ENCODE measurements around the gene AVPR1B.
"Not testable (repeated sequence)": the region's sequence is repeated elsewhere in the genome, so short reads cannot be mapped to it uniquely, and the experiment has no call there.

Gene AVPR1B

DNA sequence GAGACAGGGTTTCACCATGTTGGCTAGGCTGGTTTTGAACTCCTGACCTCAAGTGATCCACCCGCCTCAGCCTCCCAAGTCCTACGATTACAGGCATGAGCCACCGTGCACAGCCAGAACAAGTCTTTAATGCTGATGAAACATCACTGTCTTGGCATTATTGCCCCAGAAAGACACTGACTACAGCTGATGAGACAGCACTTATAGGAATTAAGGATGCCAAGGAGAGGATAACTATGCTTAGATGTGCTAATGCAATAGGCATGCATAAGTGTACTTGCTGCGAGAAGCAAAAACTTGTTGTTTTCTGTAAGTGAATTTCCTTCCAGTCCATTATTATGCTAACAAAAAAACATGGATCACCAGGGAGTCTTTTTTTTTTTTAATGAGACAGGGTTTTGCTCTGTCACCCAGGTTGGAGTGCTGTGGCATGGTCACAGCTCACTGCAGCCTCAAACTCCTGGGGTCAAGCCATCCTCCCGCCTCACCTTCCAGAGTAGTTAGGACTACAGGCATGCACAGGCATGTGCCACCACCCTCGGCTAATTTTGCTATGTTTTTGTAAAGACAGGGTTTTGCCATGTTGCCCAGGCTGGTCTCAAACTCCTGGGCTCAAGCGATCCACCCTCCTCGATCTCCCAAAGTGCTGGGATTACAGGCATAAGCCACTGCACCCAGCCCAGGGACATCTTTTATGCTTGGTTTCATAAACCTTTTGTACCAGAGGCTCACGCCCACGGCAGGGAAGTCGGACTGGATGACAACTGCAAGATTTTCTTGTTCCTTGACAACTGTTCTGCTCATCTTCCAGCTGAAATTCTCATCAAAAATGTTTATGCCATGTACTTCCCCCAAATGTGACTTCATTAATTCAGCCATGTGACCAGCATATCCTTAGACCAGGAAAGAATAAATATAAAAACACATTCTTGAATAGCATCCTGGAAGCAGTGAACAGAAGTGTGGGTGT is 41.1 kb downstream of the AVPR1B start:
- H3K4me3 ChIP-seq (ENCODE audit: low read depth in 1 of 2, low read length in 2 of 2), result no peak overlapping the region
- no peaks in the 10 kb centered on the region for H3K9me3 ChIP-seq (ENCODE audit: control insufficient read depth in 1 of 2, low read length in 2 of 2)
- no peaks in the 10 kb centered on the region for H3K36me3 ChIP-seq (ENCODE audit: control insufficient read depth in 1 of 2, insufficient read depth in 2 of 2, low read length in 2 of 2)
- H3K27ac ChIP-seq (ENCODE audit: low read length), result no peak overlapping the region
- no peaks in the 10 kb centered on the region for H3K27me3 ChIP-seq (ENCODE audit: low read depth, low read length)
- no peaks in the 10 kb centered on the region for H3K4me1 ChIP-seq (ENCODE audit: control insufficient read depth in 1 of 2, insufficient read depth in 2 of 2, low read length in 2 of 2)

DNA sequence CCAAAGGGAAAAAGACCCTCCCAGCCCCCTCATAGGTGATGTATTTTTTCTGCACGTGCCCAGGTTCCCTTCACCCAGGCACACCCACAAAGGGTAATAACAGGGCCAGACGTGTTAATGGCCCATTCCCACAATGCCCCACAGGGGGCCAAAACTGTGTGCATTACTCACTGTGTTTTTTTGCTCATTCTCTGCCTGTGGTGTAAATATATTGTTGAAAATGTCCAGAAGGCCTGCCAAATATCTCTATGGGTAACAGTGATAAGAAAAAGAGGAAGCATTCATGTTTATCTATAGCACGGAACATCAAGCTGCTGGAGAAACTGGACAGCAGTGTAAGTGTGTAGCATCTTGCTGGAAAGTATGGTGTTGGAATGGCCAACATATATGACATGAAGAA is 42.3 kb downstream of the AVPR1B start:
- Histone ChIP-seq H3K36me3 (ENCODE audit: control insufficient read depth in 1 of 2, insufficient read depth in 2 of 2, low read length in 2 of 2) (no peaks in the 10 kb centered on the region), H3K4me3 (ENCODE audit: low read depth in 1 of 2, low read length in 2 of 2) (no peak overlapping the region), H3K9me3 (ENCODE audit: control insufficient read depth in 1 of 2, low read length in 2 of 2) (no peaks in the 10 kb centered on the region), H3K27me3 (ENCODE audit: low read depth, low read length) (no peaks in the 10 kb centered on the region), H3K27ac (ENCODE audit: low read length) (no peak overlapping the region), H3K4me1 (ENCODE audit: control insufficient read depth in 1 of 2, insufficient read depth in 2 of 2, low read length in 2 of 2) (no peaks in the 10 kb centered on the region)

DNA sequence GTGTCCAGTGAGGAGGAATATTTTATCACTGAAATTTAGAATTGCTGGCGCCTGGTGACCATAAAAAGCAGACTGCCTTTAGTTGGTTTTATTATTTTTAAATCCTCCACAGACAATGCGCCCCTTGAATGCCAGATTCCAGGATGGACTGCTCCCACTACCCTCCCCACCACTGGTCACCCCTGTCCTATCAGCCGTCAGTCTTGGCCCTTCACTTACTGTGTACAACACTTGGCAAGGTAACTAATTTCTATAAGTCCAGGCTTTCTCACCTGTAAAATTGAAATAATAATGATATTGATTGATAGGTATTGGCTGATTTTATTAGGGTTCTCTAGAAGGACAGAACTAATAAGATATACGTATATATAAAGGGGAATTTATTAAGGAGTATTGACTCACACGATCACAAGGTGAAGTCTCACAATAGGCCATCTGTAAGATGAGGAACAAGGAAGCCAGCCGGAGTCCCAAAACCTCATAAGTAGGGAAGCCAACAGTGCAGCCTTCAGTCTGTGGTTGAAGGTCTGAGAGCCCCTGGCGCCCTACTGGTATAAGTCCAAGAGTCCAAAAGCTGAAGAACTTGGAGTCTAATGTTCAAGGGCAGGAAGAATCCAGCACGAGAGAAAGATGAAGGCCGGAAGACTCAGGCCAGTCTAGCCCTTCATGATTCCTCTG is 46.4 kb downstream of the AVPR1B start:
- Histone ChIP-seq H3K4me1 (ENCODE audit: control insufficient read depth in 1 of 2, insufficient read depth in 2 of 2, low read length in 2 of 2) (no peaks in the 10 kb centered on the region), H3K9me3 (ENCODE audit: control insufficient read depth in 1 of 2, low read length in 2 of 2) (no peaks in the 10 kb centered on the region), H3K27ac (ENCODE audit: low read length) (no peak overlapping the region), H3K36me3 (ENCODE audit: control insufficient read depth in 1 of 2, insufficient read depth in 2 of 2, low read length in 2 of 2) (no peaks in the 10 kb centered on the region), H3K4me3 (ENCODE audit: low read depth in 1 of 2, low read length in 2 of 2) (no peak overlapping the region), H3K27me3 (ENCODE audit: low read depth, low read length) (no peaks in the 10 kb centered on the region)

DNA sequence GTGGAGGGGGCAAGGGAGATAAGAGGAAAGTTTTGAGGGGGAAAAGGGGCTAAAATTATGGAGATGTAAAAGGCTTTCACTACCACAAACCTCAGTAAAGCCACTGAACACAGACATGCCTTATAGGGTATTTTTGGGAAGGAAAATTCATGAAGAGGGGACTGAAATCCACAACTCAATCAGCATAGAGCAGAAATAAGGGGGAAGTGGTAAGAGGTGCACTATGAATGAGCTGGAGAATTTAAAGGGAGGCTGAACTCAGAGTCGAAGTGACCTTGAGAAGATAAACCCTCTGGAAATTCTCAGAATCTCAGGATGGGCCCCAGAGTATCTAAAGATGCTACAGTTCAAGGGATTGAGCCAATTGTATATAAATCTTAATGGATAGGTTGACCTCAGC is 48.9 kb downstream of the AVPR1B start:
- no peaks in the 10 kb centered on the region for H3K4me1 ChIP-seq (ENCODE audit: control insufficient read depth in 1 of 2, insufficient read depth in 2 of 2, low read length in 2 of 2)
- no peaks in the 10 kb centered on the region for H3K36me3 ChIP-seq (ENCODE audit: control insufficient read depth in 1 of 2, insufficient read depth in 2 of 2, low read length in 2 of 2)
- no peak overlapping the region for H3K27ac ChIP-seq (ENCODE audit: low read length)
- no peaks in the 10 kb centered on the region for H3K9me3 ChIP-seq (ENCODE audit: control insufficient read depth in 1 of 2, low read length in 2 of 2)
- no peak overlapping the region for H3K4me3 ChIP-seq (ENCODE audit: low read depth in 1 of 2, low read length in 2 of 2)
- H3K27me3 ChIP-seq (ENCODE audit: low read depth, low read length), result no peaks in the 10 kb centered on the region

DNA sequence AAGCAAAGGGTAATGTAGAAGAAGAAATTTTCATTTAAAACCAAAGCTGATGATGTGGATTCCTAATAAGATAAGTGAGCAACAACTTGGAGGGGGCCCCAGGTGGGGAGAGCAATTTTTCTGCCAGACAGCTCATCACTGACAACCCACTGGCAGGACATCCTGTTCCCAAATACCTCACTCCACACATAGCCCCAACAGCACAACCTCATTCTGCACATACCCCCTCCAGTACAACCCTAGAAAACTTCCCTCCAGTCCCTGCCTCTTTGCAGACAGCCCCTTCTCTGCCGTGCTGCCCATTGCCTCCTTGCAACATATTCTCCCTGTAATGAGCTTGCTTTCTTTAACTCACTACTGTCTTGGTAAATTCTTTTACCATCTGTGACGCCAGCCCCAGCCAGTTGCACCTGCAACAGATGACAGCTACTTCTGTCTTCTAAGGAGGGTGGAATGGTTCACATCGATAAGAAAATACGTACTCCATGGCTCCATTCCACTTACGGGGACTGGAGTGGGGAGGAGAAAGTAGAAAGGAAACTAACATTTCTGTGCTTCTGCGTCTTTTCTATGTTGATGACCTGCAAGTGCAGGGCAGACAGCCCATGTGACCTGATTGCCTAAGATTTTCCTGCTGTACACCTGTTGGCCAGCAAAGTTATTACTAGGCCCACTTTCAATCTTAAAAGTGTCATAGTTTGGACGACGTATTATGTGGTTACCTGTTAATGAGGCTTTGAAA is 49.5 kb downstream of the AVPR1B start:
- Histone ChIP-seq H3K4me1 (ENCODE audit: control insufficient read depth in 1 of 2, insufficient read depth in 2 of 2, low read length in 2 of 2) (no peaks in the 10 kb centered on the region), H3K4me3 (ENCODE audit: low read depth in 1 of 2, low read length in 2 of 2) (no peak overlapping the region), H3K27me3 (ENCODE audit: low read depth, low read length) (no peaks in the 10 kb centered on the region), H3K27ac (ENCODE audit: low read length) (no peak overlapping the region), H3K36me3 (ENCODE audit: control insufficient read depth in 1 of 2, insufficient read depth in 2 of 2, low read length in 2 of 2) (no peaks in the 10 kb centered on the region), H3K9me3 (ENCODE audit: control insufficient read depth in 1 of 2, low read length in 2 of 2) (no peaks in the 10 kb centered on the region)

GRCh38 chr1:206066479-206067171 is 50.6 kb downstream of the AVPR1B start:
- no peaks in the 10 kb centered on the region for H3K4me1 ChIP-seq (ENCODE audit: control insufficient read depth in 1 of 2, insufficient read depth in 2 of 2, low read length in 2 of 2)
- no peak overlapping the region for H3K27ac ChIP-seq (ENCODE audit: low read length)
- no peak overlapping the region for H3K4me3 ChIP-seq (ENCODE audit: low read depth in 1 of 2, low read length in 2 of 2)
- H3K36me3 ChIP-seq (ENCODE audit: control insufficient read depth in 1 of 2, insufficient read depth in 2 of 2, low read length in 2 of 2), result no peaks in the 10 kb centered on the region
- H3K27me3 ChIP-seq (ENCODE audit: low read depth, low read length), result no peaks in the 10 kb centered on the region
- H3K9me3 ChIP-seq (ENCODE audit: control insufficient read depth in 1 of 2, low read length in 2 of 2), result no peaks in the 10 kb centered on the region

- Histone ChIP-seq H3K36me3 (ENCODE audit: control insufficient read depth in 1 of 2, insufficient read depth in 2 of 2, low read length in 2 of 2) (no peaks in the 10 kb centered on the region), H3K4me3 (ENCODE audit: low read depth in 1 of 2, low read length in 2 of 2) (no peak overlapping the region), H3K27me3 (ENCODE audit: low read depth, low read length) (no peaks in the 10 kb centered on the region), H3K4me1 (ENCODE audit: control insufficient read depth in 1 of 2, insufficient read depth in 2 of 2, low read length in 2 of 2) (no peaks in the 10 kb centered on the region), H3K9me3 (ENCODE audit: control insufficient read depth in 1 of 2, low read length in 2 of 2) (no peaks in the 10 kb centered on the region), H3K27ac (ENCODE audit: low read length) (no peak overlapping the region)
Observed at GRCh38 chr1:206065547-206066145, 51.5 kb downstream of the AVPR1B start.

DNA sequence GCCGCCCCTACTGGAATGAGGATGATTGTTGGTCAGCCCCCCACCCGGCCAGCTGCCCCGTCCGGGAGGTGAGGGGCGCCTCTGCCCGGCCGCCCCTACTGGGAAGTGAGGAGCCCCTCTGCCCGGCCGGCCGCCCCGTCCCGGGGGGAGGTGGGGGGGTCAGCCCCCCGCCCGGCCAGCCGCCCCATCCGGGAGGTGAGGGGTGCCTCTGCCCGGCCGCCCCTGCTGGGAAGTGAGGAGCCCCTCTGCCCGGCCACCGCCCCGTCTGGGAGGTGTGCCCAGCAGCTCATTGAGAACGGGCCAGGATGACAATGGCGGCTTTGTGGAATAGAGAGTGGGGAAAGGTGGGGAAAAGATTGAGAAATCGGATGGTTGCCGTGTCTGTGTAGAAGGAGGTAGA is 52.7 kb downstream of the AVPR1B start:
- H3K36me3 ChIP-seq (ENCODE audit: control insufficient read depth in 1 of 2, insufficient read depth in 2 of 2, low read length in 2 of 2), result not testable (repeated sequence)

DNA sequence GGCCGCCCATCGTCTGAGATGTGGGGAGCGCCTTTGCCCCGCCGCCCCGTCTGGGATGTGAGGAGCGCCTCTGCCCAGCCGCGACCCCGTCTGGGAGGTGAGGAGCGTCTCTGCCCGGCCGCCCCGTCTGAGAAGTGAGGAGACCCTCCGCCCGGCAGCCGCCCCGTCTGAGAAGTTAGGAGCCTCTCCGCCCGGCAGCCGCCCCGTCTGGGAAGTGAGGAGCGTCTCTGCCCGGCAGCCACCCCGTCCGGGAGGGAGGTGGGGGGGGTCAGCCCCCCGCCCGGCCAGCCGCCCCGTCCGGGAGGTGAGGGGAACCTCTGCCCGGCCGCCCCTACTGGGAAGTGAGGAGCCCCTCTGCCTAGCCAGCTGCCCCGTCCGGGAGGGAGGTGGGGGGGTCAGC is 53.2 kb downstream of the AVPR1B start:
- not testable (repeated sequence) for H3K9me3 ChIP-seq (ENCODE audit: control insufficient read depth in 1 of 2, low read length in 2 of 2); H3K4me1 ChIP-seq (ENCODE audit: control insufficient read depth in 1 of 2, insufficient read depth in 2 of 2, low read length in 2 of 2); H3K27ac ChIP-seq (ENCODE audit: low read length); H3K4me3 ChIP-seq (ENCODE audit: low read depth in 1 of 2, low read length in 2 of 2); H3K36me3 ChIP-seq (ENCODE audit: control insufficient read depth in 1 of 2, insufficient read depth in 2 of 2, low read length in 2 of 2); H3K27me3 ChIP-seq (ENCODE audit: low read depth, low read length)

More for the DNA sequence above, 52.7 kb downstream of the AVPR1B start:
- not testable (repeated sequence) for H3K4me1 ChIP-seq (ENCODE audit: control insufficient read depth in 1 of 2, insufficient read depth in 2 of 2, low read length in 2 of 2); H3K27ac ChIP-seq (ENCODE audit: low read length); H3K9me3 ChIP-seq (ENCODE audit: control insufficient read depth in 1 of 2, low read length in 2 of 2); H3K27me3 ChIP-seq (ENCODE audit: low read depth, low read length); H3K4me3 ChIP-seq (ENCODE audit: low read depth in 1 of 2, low read length in 2 of 2)

GRCh38 chr1:206062464-206062863 is 54.7 kb downstream of the AVPR1B start:
- Histone ChIP-seq H3K9me3 (ENCODE audit: control insufficient read depth in 1 of 2, low read length in 2 of 2) (no peaks in the 10 kb centered on the region), H3K27me3 (ENCODE audit: low read depth, low read length) (no peaks in the 10 kb centered on the region), H3K4me1 (ENCODE audit: control insufficient read depth in 1 of 2, insufficient read depth in 2 of 2, low read length in 2 of 2) (no peaks in the 10 kb centered on the region), H3K36me3 (ENCODE audit: control insufficient read depth in 1 of 2, insufficient read depth in 2 of 2, low read length in 2 of 2) (no peaks in the 10 kb centered on the region), H3K27ac (ENCODE audit: low read length) (no peak overlapping the region), H3K4me3 (ENCODE audit: low read depth in 1 of 2, low read length in 2 of 2) (no peak overlapping the region)

All from muscle layer of duodenum (tissue), 2 donors.